ENCODE results near the gene HES7. TPM values are rescaled to one million over a fixed set of nuclear protein-coding genes. Genes with fewer than 3 reads are reported as not detected.

Gene HES7
- total RNA-seq, 3 donors from 2014 or later (not counting 1 experiment from before 2014, with no cell fraction given): 0.50 to 0.77 (median 0.61) TPM

DNA sequence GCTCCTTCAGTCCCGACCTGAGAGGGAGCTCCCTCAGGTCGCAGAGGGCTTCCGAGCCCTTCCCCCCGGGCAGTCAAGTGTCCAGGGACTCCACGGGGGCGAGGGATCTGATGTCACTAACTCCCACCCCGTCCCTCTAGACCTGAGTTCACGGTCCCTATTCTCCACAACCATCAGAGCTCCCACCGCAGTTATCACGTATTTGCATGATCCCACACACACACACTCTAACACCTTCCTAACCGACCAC lies 32.0 kb upstream of the HES7 start:
- no peak overlapping the region for H3K4me3 Mint-ChIP-seq
- no peaks in the 10 kb centered on the region for H3K9me3 Mint-ChIP-seq
- H3K27me3 ChIP-seq (ENCODE audit: control insufficient read depth, insufficient read depth, low read length): no peaks in the 10 kb centered on the region
- H3K36me3 ChIP-seq (ENCODE audit: control insufficient read depth, insufficient read depth, low read length): peaks cover 19% of the 10 kb centered on the region
- H3K4me1 ChIP-seq (ENCODE audit: control insufficient read depth, insufficient read depth, low read length): peaks cover 90% of the 10 kb centered on the region
- H3K36me3 Mint-ChIP-seq: no peaks in the 10 kb centered on the region
- H3K27me3 Mint-ChIP-seq (ENCODE audit: low read depth in 2 of 2): no peaks in the 10 kb centered on the region
- 3% methylated on average over 11 of the region's 11 CpGs for WGBS (ENCODE audit: insufficient coverage)
- DNase-seq: no peak
- peak overlapping the region; percentile 91 for H3K27ac ChIP-seq (ENCODE audit: low read length)
- H3K4me1 Mint-ChIP-seq: peaks cover 28 to 52% of the 10 kb centered on the region in 2 donors
- ATAC-seq: no peak
- TF ChIP-seq, protein P1, sequence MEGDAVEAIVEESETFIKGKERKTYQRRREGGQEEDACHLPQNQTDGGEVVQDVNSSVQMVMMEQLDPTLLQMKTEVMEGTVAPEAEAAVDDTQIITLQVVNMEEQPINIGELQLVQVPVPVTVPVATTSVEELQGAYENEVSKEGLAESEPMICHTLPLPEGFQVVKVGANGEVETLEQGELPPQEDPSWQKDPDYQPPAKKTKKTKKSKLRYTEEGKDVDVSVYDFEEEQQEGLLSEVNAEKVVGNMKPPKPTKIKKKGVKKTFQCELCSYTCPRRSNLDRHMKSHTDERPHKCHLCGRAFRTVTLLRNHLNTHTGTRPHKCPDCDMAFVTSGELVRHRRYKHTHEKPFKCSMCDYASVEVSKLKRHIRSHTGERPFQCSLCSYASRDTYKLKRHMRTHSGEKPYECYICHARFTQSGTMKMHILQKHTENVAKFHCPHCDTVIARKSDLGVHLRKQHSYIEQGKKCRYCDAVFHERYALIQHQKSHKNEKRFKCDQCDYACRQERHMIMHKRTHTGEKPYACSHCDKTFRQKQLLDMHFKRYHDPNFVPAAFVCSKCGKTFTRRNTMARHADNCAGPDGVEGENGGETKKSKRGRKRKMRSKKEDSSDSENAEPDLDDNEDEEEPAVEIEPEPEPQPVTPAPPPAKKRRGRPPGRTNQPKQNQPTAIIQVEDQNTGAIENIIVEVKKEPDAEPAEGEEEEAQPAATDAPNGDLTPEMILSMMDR (IDR thresholded peaks at IDR 0.05): no peak
- H3K27ac Mint-ChIP-seq: no peak overlapping the region
- intact Hi-C loops (cut with micrococcal nuclease): loop anchor here (1.0 to 10.0 kb wide), 4 partner anchors 17 to 799 kb away; partner anchors contain the start of genes CTC1 and PFAS
- no peaks in the 10 kb centered on the region for H3K9me3 ChIP-seq (ENCODE audit: control insufficient read depth, insufficient read depth, low read length)
- H3K4me3 ChIP-seq (ENCODE audit: low read length): peak overlapping the region; percentile 47

DNA sequence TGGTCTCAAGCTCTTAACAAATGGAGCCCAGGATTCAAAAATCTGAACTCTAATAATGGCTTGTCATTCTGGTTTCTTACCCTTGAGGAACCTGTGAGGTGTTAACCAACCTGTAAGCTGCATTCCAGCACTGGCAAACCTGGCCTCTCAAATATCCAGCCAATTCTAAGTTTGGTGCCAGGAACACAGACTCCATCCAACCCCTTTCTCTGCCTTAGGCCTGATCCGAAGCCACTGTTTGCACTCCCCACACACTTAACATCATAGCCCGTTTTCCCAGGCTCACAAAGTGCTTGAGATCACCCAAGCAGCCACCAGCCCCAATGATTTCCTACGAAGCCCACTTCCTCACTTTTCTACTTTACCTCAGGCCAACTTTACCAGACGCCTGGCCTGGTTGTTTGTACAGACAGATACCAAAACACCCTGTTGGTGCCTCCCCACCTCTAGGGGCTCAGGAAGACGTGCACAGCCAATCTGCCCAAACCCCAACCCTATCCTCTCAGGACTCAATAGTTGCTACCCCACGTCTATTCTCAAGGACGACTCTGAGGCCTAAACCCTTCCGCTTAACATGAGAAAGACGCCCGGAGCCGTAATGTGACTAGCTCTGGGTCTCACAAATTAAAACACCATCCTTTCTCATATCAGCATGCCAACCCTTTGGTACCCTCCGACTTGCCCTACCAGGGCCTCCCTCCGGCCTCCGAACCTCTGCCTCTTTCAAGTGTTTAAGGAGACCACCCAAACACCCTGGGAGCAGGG lies 31.5 kb upstream of the HES7 start:
- 61% methylated on average over 14 of the region's 14 CpGs for WGBS (ENCODE audit: insufficient coverage)
- H3K27ac Mint-ChIP-seq: no peak overlapping the region
- Histone ChIP-seq H3K27me3 (ENCODE audit: control insufficient read depth, insufficient read depth, low read length) (no peaks in the 10 kb centered on the region), H3K36me3 (ENCODE audit: control insufficient read depth, insufficient read depth, low read length) (peaks cover 16% of the 10 kb centered on the region), H3K4me3 (ENCODE audit: low read length) (peak overlapping the region; percentile 47), H3K9me3 (ENCODE audit: control insufficient read depth, insufficient read depth, low read length) (no peaks in the 10 kb centered on the region), H3K27ac (ENCODE audit: low read length) (peak overlapping the region; percentile 91), H3K4me1 (ENCODE audit: control insufficient read depth, insufficient read depth, low read length) (peaks cover 91% of the 10 kb centered on the region)
- TF ChIP-seq, protein P1 (IDR thresholded peaks at IDR 0.05): no peak
- no peaks in the 10 kb centered on the region for H3K27me3 Mint-ChIP-seq (ENCODE audit: low read depth in 2 of 2)
- ATAC-seq (no peak), DNase-seq (peak in 1 of 2 donors; percentile 59)
- H3K9me3 Mint-ChIP-seq: no peaks in the 10 kb centered on the region
- H3K4me3 Mint-ChIP-seq: no peak overlapping the region
- H3K4me1 Mint-ChIP-seq: peaks cover 22 to 47% of the 10 kb centered on the region in 2 donors
- H3K36me3 Mint-ChIP-seq: no peaks in the 10 kb centered on the region
- intact Hi-C loops (cut with micrococcal nuclease): loop anchor here (10.0 kb wide), 1 partner anchor 799 kb away; no protein-coding TSS in a partner anchor

DNA sequence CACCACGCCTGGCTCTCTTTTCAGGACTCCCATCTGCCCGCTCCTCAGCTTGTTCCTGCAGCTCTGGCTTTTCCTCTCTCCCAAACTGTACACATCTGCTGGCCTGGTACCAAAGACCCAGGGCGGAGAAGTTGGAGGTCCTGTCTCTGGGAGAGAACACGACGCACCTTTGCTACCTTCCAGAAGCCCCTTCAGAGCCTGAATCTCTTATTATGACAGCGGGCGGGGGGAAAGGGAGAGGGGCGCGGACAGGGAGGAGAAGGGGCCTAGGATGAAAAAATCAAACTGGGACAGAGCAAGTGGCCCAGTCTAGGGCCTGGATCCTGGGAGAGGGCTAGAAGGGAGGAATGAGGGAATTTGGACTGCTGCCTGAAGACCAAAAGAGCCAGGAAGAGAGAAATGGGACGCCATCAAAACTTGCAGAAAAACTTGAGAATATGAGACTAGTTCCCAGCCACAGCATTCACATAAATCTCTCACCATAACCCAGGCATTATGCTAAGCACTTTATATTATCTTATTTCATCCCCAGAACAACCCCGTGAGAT lies 30.8 kb upstream of the HES7 start:
- TF ChIP-seq, protein P1 (IDR thresholded peaks at IDR 0.05): no peak
- H3K4me1 Mint-ChIP-seq: peaks cover 15 to 40% of the 10 kb centered on the region in 2 donors

More for the DNA sequence above, 30.8 kb upstream of the HES7 start:
- Histone ChIP-seq H3K9me3 (ENCODE audit: control insufficient read depth, insufficient read depth, low read length) (no peaks in the 10 kb centered on the region), H3K4me1 (ENCODE audit: control insufficient read depth, insufficient read depth, low read length) (peaks cover 91% of the 10 kb centered on the region), H3K36me3 (ENCODE audit: control insufficient read depth, insufficient read depth, low read length) (peaks cover 15% of the 10 kb centered on the region), H3K27me3 (ENCODE audit: control insufficient read depth, insufficient read depth, low read length) (no peaks in the 10 kb centered on the region), H3K27ac (ENCODE audit: low read length) (peak overlapping the region; percentile 91), H3K4me3 (ENCODE audit: low read length) (peak overlapping the region; percentile 0)
- peak in 1 of 2 donors; percentile 39 for DNase-seq
- Mint-ChIP-seq H3K27me3 (ENCODE audit: low read depth in 2 of 2) (no peaks in the 10 kb centered on the region), H3K9me3 (no peaks in the 10 kb centered on the region), H3K4me3 (no peak overlapping the region), H3K36me3 (no peaks in the 10 kb centered on the region), H3K27ac (no peak overlapping the region)
- intact Hi-C loops (cut with micrococcal nuclease): loop anchor here (10.0 kb wide), 1 partner anchor 800 kb away; no protein-coding TSS in a partner anchor
- no peak for ATAC-seq
- 79% methylated on average over 10 of the region's 11 CpGs for WGBS (ENCODE audit: insufficient coverage)
